Neural cell (in vitro differentiated cells): ENCODE data around the gene MRO. TPM values are rescaled to one million over a fixed set of nuclear protein-coding genes. Genes with fewer than 3 reads are reported as not detected.
"Not testable (repeated sequence)": the region's sequence is repeated elsewhere in the genome, so short reads cannot be mapped to it uniquely, and the experiment has no call there.

Experiments used
- H2AFZ ChIP-seq: fragments of 200-600, 300-800 bp; sonication (generic), shearing (Covaris generic); 2 replicates; pipeline ENCODE4 v1.6.0; 2014; ENCODE audit warnings: low read depth, mild to moderate bottlenecking, antibody characterized with exemption, low read length, moderate library complexity
- H3F3A ChIP-seq: fragments of 200-600 bp; shearing (Covaris generic); 2 replicates; pipeline ENCODE4 v1.6.1; 2016; ENCODE audit warnings: mild to moderate bottlenecking, moderate library complexity, mixed read lengths, antibody characterized with exemption, low read length; ENCODE audit not compliant: insufficient read depth, poor library complexity, severe bottlenecking
- H3K27ac ChIP-seq: fragments of 200-600, 300-800 bp; sonication (generic), shearing (Covaris generic); 2 replicates; pipeline ENCODE4 v1.5.1; 2014; ENCODE audit warnings: mild to moderate bottlenecking, low read length, moderate library complexity
- H3K27me3 ChIP-seq: fragments of 300-800, 200-600 bp; sonication (generic), shearing (Covaris generic); 2 replicates; pipeline ENCODE4 v1.6.0; 2014; ENCODE audit warnings: mild to moderate bottlenecking, low read depth, low read length, moderate library complexity; ENCODE audit not compliant: insufficient read depth
- H3K36me3 ChIP-seq: fragments of 300-800, 200-600 bp; sonication (generic), shearing (Covaris generic); 2 replicates; pipeline ENCODE4 v1.5.1; 2014; ENCODE audit warnings: mild to moderate bottlenecking, antibody characterized with exemption, low read length, moderate library complexity; ENCODE audit not compliant: insufficient read depth
- H3K4me2 ChIP-seq: fragments of 300-800, 200-600 bp; sonication (generic), shearing (Covaris generic); 2 replicates; pipeline ENCODE4 v1.6.0; 2014; ENCODE audit warnings: mild to moderate bottlenecking, low read length
- H3K4me3 ChIP-seq: fragments of 300-800, 200-600 bp; sonication (generic), shearing (Covaris generic); 2 replicates; pipeline ENCODE4 v1.5.1; 2014; ENCODE audit warnings: mild to moderate bottlenecking, low read length, moderate library complexity
- H3K79me2 ChIP-seq: fragments of 200-600 bp; shearing (Covaris generic); replicated peaks from 2 replicates; pipeline ENCODE4 v1.6.0; 2014; ENCODE audit warnings: mild to moderate bottlenecking, low read length, moderate library complexity; ENCODE audit not compliant: insufficient read depth
- H3K9ac ChIP-seq: fragments of 300-800, 200-600 bp; sonication (generic), shearing (Covaris generic); 2 replicates; pipeline ENCODE4 v1.6.1; 2016; ENCODE audit warnings: mild to moderate bottlenecking, low read length, mixed read lengths
- H3K9me2 ChIP-seq: fragments of 200-600 bp; shearing (Covaris generic); 2 replicates; pipeline ENCODE4 v1.6.1; 2016; ENCODE audit warnings: mild to moderate bottlenecking, low read length, mixed read lengths; ENCODE audit not compliant: insufficient read depth
- H3K9me3 ChIP-seq: fragments of 200-600, 300-800 bp; sonication (generic), shearing (Covaris generic); 2 replicates; pipeline ENCODE4 v1.6.1; 2016; ENCODE audit warnings: mild to moderate bottlenecking, mixed run types, low read length, moderate library complexity, mixed read lengths
- H4K20me1 ChIP-seq: fragments of 200-600 bp; shearing (Covaris generic); 2 replicates; pipeline ENCODE4 v1.6.1; 2016; ENCODE audit warnings: mild to moderate bottlenecking, mixed run types; ENCODE audit not compliant: insufficient read depth
- EP300 ChIP-seq: fragments of 450-650 bp; conservative IDR thresholded peaks from 2 replicates; pipeline ENCODE4 v1.6.1; 2014; ENCODE audit warnings: antibody characterized with exemption, mild to moderate bottlenecking, moderate library complexity; ENCODE audit not compliant: poor library complexity, severe bottlenecking
- EZH2 ChIP-seq: fragments of 200-600, 300-800 bp; shearing (Covaris generic), sonication (generic); IDR thresholded peaks from 2 replicates; pipeline ENCODE4 v1.6.1; 2014; ENCODE audit warnings: antibody characterized with exemption, low read length, borderline replicate concordance, mild to moderate bottlenecking; ENCODE audit not compliant: insufficient read depth, poor library complexity, severe bottlenecking
- MXI1 ChIP-seq: fragments of 450-650 bp; conservative IDR thresholded peaks from 2 replicates; pipeline ENCODE4 v1.6.1; 2014; ENCODE audit warnings: antibody characterized with exemption, mild to moderate bottlenecking; ENCODE audit not compliant: poor library complexity, severe bottlenecking
- POLR2AphosphoS5 ChIP-seq: IDR thresholded peaks from 2 replicates; pipeline ENCODE4 v1.6.1; 2012
- RAD21 ChIP-seq: fragments of 450-650 bp; conservative IDR thresholded peaks from 2 replicates; pipeline ENCODE4 v1.6.1; 2014; ENCODE audit warnings: antibody characterized with exemption, mild to moderate bottlenecking, moderate library complexity
- SMC3 ChIP-seq: fragments of 450-650 bp; conservative IDR thresholded peaks from 2 replicates; pipeline ENCODE4 v1.6.1; 2014; ENCODE audit warnings: antibody characterized with exemption, mild to moderate bottlenecking, moderate library complexity; ENCODE audit not compliant: poor library complexity
- TAF1 ChIP-seq: IDR thresholded peaks from 2 replicates; pipeline ENCODE4 v1.6.1; 2012; ENCODE audit warnings: low read depth
- polyA plus RNA-seq: library from polyadenylated mRNA; depleted of rRNA; stranded (reverse); fragments of >200 nt; gene quantifications from 2 replicates; pipeline ENCODE4 v1.2.3, GENCODE V29; 2014
- TF ChIP-seq, protein P1 (sequence below): IDR thresholded peaks from 2 replicates; pipeline ENCODE4 v1.6.1; 2012; ENCODE audit warnings: borderline replicate concordance
- TF ChIP-seq, protein P2 (sequence below): fragments of 450-650 bp; IDR thresholded peaks from 2 replicates; pipeline ENCODE4 v1.5.1; 2014; ENCODE audit warnings: antibody characterized with exemption, mild to moderate bottlenecking, moderate library complexity; ENCODE audit not compliant: poor library complexity, severe bottlenecking

MRO gene
- polyA plus RNA-seq, 1 donor from 2014 or later, result not detected

DNA sequence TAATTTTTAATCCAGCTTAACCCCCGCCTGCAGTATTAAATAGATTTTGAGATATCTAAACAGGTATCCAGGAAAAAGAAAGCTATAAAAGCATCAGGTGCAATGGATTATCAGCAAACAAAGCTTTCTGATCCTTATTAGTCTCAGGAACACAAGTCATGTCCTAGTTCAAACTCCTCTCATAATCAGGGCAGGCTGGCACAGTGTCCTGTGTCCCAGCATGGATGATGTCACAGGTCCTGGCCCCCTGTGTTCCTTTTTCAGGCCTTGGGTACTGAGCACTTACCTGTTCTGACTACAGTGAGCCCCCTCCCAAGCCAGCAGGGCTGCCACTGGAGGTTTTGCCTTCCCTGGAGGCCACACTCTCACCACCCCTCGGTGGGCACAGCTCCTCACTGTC, 19.5 kb upstream of the MRO start:
- no peaks in the 10 kb centered on the region for H3K9me2 ChIP-seq
- no peak for TF ChIP-seq SMC3
- TF ChIP-seq MXI1, result no peak
- TF ChIP-seq, protein P1, sequence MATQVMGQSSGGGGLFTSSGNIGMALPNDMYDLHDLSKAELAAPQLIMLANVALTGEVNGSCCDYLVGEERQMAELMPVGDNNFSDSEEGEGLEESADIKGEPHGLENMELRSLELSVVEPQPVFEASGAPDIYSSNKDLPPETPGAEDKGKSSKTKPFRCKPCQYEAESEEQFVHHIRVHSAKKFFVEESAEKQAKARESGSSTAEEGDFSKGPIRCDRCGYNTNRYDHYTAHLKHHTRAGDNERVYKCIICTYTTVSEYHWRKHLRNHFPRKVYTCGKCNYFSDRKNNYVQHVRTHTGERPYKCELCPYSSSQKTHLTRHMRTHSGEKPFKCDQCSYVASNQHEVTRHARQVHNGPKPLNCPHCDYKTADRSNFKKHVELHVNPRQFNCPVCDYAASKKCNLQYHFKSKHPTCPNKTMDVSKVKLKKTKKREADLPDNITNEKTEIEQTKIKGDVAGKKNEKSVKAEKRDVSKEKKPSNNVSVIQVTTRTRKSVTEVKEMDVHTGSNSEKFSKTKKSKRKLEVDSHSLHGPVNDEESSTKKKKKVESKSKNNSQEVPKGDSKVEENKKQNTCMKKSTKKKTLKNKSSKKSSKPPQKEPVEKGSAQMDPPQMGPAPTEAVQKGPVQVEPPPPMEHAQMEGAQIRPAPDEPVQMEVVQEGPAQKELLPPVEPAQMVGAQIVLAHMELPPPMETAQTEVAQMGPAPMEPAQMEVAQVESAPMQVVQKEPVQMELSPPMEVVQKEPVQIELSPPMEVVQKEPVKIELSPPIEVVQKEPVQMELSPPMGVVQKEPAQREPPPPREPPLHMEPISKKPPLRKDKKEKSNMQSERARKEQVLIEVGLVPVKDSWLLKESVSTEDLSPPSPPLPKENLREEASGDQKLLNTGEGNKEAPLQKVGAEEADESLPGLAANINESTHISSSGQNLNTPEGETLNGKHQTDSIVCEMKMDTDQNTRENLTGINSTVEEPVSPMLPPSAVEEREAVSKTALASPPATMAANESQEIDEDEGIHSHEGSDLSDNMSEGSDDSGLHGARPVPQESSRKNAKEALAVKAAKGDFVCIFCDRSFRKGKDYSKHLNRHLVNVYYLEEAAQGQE, result no peak
- TF ChIP-seq EP300, result no peak
- TF ChIP-seq TAF1, result no peak
- no peak for TF ChIP-seq EZH2
- no peak for TF ChIP-seq RAD21
- no peak for TF ChIP-seq POLR2AphosphoS5
- TF ChIP-seq, protein P2, sequence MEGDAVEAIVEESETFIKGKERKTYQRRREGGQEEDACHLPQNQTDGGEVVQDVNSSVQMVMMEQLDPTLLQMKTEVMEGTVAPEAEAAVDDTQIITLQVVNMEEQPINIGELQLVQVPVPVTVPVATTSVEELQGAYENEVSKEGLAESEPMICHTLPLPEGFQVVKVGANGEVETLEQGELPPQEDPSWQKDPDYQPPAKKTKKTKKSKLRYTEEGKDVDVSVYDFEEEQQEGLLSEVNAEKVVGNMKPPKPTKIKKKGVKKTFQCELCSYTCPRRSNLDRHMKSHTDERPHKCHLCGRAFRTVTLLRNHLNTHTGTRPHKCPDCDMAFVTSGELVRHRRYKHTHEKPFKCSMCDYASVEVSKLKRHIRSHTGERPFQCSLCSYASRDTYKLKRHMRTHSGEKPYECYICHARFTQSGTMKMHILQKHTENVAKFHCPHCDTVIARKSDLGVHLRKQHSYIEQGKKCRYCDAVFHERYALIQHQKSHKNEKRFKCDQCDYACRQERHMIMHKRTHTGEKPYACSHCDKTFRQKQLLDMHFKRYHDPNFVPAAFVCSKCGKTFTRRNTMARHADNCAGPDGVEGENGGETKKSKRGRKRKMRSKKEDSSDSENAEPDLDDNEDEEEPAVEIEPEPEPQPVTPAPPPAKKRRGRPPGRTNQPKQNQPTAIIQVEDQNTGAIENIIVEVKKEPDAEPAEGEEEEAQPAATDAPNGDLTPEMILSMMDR, result no peak
- H3K27me3 ChIP-seq, result no peaks in the 10 kb centered on the region
- H3F3A ChIP-seq, result no peaks in the 10 kb centered on the region
- no peak overlapping the region for H3K27ac ChIP-seq
- no peaks in the 10 kb centered on the region for H3K9me3 ChIP-seq
- H3K36me3 ChIP-seq, result no peaks in the 10 kb centered on the region
- no peak overlapping the region for H2AFZ ChIP-seq
- no peaks in the 10 kb centered on the region for H3K79me2 ChIP-seq
- H4K20me1 ChIP-seq, result no peaks in the 10 kb centered on the region
- H3K4me3 ChIP-seq, result no peak overlapping the region
- H3K4me2 ChIP-seq, result no peak overlapping the region
- H3K9ac ChIP-seq, result no peak overlapping the region

DNA sequence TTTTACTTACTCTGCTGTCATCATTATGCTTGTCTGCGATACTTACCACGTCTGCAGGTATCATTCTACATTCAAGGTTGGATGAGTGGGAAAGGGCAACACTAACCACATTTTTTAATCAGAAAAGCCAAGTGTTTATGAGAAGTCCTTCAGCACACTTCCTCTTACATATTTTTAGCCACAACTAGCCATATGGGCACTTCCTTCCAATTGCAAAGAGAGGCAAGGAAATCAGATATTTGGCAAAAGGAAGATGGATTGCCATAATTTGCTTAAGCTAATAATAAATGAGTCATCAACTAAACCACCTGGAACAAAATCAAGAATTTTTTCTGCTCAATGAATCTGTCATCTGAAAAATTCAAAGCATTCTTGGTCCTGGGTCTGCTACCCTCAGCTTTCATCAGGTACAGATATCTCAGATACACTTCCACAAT, 16.7 kb upstream of the MRO start:
- Histone ChIP-seq H3K27ac (no peak overlapping the region), H2AFZ (no peak overlapping the region), H3K27me3 (no peaks in the 10 kb centered on the region), H3K9ac (no peak overlapping the region), H3K36me3 (no peaks in the 10 kb centered on the region), H3F3A (no peaks in the 10 kb centered on the region), H3K79me2 (no peaks in the 10 kb centered on the region), H3K9me2 (no peaks in the 10 kb centered on the region), H3K9me3 (no peaks in the 10 kb centered on the region), H4K20me1 (no peaks in the 10 kb centered on the region), H3K4me3 (no peak overlapping the region), H3K4me2 (no peak overlapping the region)
- TF ChIP-seq TAF1 (no peak), SMC3 (no peak), MXI1 (no peak), RAD21 (no peak), EP300 (no peak), POLR2AphosphoS5 (no peak), EZH2 (no peak)
- TF ChIP-seq, protein P1, result no peak
- TF ChIP-seq, protein P2, result no peak

GRCh38 chr18:50833496-50833895, 13.7 kb upstream of the MRO start:
- H3K9me2 ChIP-seq, result not testable (repeated sequence)

More at GRCh38 chr18:50833496-50833895, 13.7 kb upstream of the MRO start:
- not testable (repeated sequence) for H2AFZ ChIP-seq, H3K9ac ChIP-seq, H3K4me2 ChIP-seq, H3K27me3 ChIP-seq, H4K20me1 ChIP-seq, H3K27ac ChIP-seq, H3K9me3 ChIP-seq, H3F3A ChIP-seq, H3K36me3 ChIP-seq, H3K79me2 ChIP-seq, H3K4me3 ChIP-seq
